Body of pancreas (tissue), 4 donors: Measurements from ENCODE around the gene FSTL1. TPM values are rescaled to one million over a fixed set of nuclear protein-coding genes. Genes with fewer than 3 reads are reported as not detected.
A peak's percentile ranks its signal among the peaks of the same experiment; 100 is the strongest.

ENCODE experiments used
- ATAC-seq: fragments of 150-250 bp; one replicate; pipeline ENCODE4 v1.9.1; 2016
- DNase-seq, 4 donors: peaks; one replicate each; pipeline ENCODE4 v3.0.0-alpha.2; 2019
- H3K27ac ChIP-seq, 4 donors: fragments of 200-600 bp; sonication (generic); 1 replicate in 3 of 4; 2 replicates in 1 of 4; pipeline versions ENCODE4 v1.5.1 to v1.6.1; 2016 to 2019; ENCODE audit warnings: mild to moderate bottlenecking in 1 of 4, mixed read lengths in 1 of 4, moderate library complexity in 1 of 4
- H3K27me3 ChIP-seq, 2 donors: fragments of 200-600 bp; sonication (generic); one replicate each; pipeline ENCODE4 v1.6.0; 2016; ENCODE audit warnings: mild to moderate bottlenecking in 1 of 2
- H3K36me3 ChIP-seq, 2 donors: fragments of 200-600 bp; sonication (generic); replicated peaks in 1 of 2; 2 replicates each; pipeline ENCODE4 v1.5.1; 2016; ENCODE audit warnings: low read depth in 2 of 2; ENCODE audit not compliant: insufficient read depth in 1 of 2
- H3K4me1 ChIP-seq: fragments of 200-600 bp; sonication (generic); one replicate; pipeline ENCODE4 v1.6.0; 2016
- H3K4me3 ChIP-seq, 2 donors: fragments of 200-600 bp; sonication (generic); 1 replicate in 1 of 2; 2 replicates in 1 of 2; pipeline ENCODE4 v1.5.1; 2016 to 2019
- H3K9me3 ChIP-seq, 3 donors: fragments of 200-600 bp; sonication (generic); 1 replicate in 2 of 3; 2 replicates in 1 of 3; pipeline ENCODE4 v1.5.1; 2016
- CTCF ChIP-seq, 7 experiments: fragments of 450-650 bp in 4 of 7; fragments of 200-600 bp in 3 of 7; sonication (generic) in 3 of 7; IDR thresholded peaks; one replicate each; pipeline ENCODE4 v1.5.1; 2016 to 2019; ENCODE audit warnings: antibody characterized with exemption in 7 of 7
- POLR2A ChIP-seq, 3 donors: fragments of 450-650 bp; IDR thresholded peaks; one replicate each; pipeline ENCODE4 v1.6.1; 2016; ENCODE audit warnings: antibody characterized with exemption in 3 of 3, mild to moderate bottlenecking in 2 of 3
- WGBS, 2 donors: methylation state at CpG; one replicate each; pipeline ENCODE4 v1.1.5; 2017; 5-methylcytosine and 5-hydroxymethylcytosine counted together
- intact Hi-C: fragments of 100-400 bp; cut with DNase I; formaldehyde crosslinking; loops from one replicate; pipeline ENCODE4 v1.15.1; 2023
- total RNA-seq, 2 donors: library from RNA; depleted of rRNA; stranded (reverse); fragments of >200 nt; gene quantifications; one replicate each; pipeline ENCODE4 v1.1.0, GENCODE V29; 2016

Gene FSTL1
- 10 to 100 TPM; 55.0 to 82.2 TPM for total RNA-seq

GRCh38 chr3:120450600-120451271 is at the start of gene FSTL1:
Gene FSTL1, minus strand, starts transcription at chr3:120450992. Its CDS starts 246 bp downstream, at chr3:120450746.
- ATAC-seq = peak; percentile 66
- Histone ChIP-seq H3K9me3 (no peaks in the 10 kb centered on the region), H3K4me3 (peak within 1 kb of the TSS; percentile 42 to 80), H3K4me1 (peaks cover 14% of the 10 kb centered on the region), H3K27me3 (no peaks in the 10 kb centered on the region), H3K27ac (peak within 1 kb of the TSS; percentile 44 to 70 (median 64)), H3K36me3 (no peaks in the 10 kb centered on the region)
- 1 to 4% methylated on average over 23 to 68 of the region's 78 CpGs for WGBS, 2 donors
- DNase-seq = peak; percentile 25 to 47 (median 36)
- intact Hi-C loops = no loop called here
- TF ChIP-seq CTCF (IDR thresholded peaks at IDR 0.05) (no peak), POLR2A (IDR thresholded peaks at IDR 0.05) (peak; percentile 16 to 50 (median 34))

GRCh38 chr3:120498556-120499346 is 48.0 kb upstream of the FSTL1 start:
- ATAC-seq (peak; percentile 66), DNase-seq (peak in 2 of 4 donors; percentile 18 to 38)
- H3K27me3 ChIP-seq = no peaks in the 10 kb centered on the region
- H3K9me3 ChIP-seq = no peaks in the 10 kb centered on the region
- 71 to 72% methylated on average over 2 of the region's 2 CpGs for WGBS, 2 donors
- no peaks in the 10 kb centered on the region for H3K4me1 ChIP-seq
- H3K4me3 ChIP-seq = no peak overlapping the region
- TF ChIP-seq POLR2A (IDR thresholded peaks at IDR 0.05) = no peak
- TF ChIP-seq CTCF (IDR thresholded peaks at IDR 0.05) = no peak
- H3K27ac ChIP-seq = no peak overlapping the region
- intact Hi-C loops = no loop called here
- no peaks in the 10 kb centered on the region for H3K36me3 ChIP-seq

GRCh38 chr3:120497818-120498217 is 47.0 kb upstream of the FSTL1 start:
- H3K36me3 ChIP-seq = no peaks in the 10 kb centered on the region
- H3K9me3 ChIP-seq = no peaks in the 10 kb centered on the region
- no peak overlapping the region for H3K27ac ChIP-seq
- intact Hi-C loops = no loop called here
- no peak overlapping the region for H3K4me3 ChIP-seq
- TF ChIP-seq POLR2A (IDR thresholded peaks at IDR 0.05) (no peak), CTCF (IDR thresholded peaks at IDR 0.05) (no peak)
- ATAC-seq (no peak), DNase-seq (no peak)
- no peaks in the 10 kb centered on the region for H3K4me1 ChIP-seq
- 62 to 81% methylated on average over 2 of the region's 2 CpGs for WGBS, 2 donors
- no peaks in the 10 kb centered on the region for H3K27me3 ChIP-seq

- Histone ChIP-seq H3K27ac (no peak overlapping the region), H3K9me3 (no peaks in the 10 kb centered on the region), H3K4me3 (no peak overlapping the region), H3K27me3 (no peaks in the 10 kb centered on the region), H3K36me3 (no peaks in the 10 kb centered on the region), H3K4me1 (no peaks in the 10 kb centered on the region)
- ATAC-seq = no peak
- intact Hi-C loops = no loop called here
- TF ChIP-seq POLR2A (IDR thresholded peaks at IDR 0.05) (no peak), CTCF (IDR thresholded peaks at IDR 0.05) (no peak)
- no peak for DNase-seq
- WGBS, 2 donors = 53 to 68% methylated on average over 3 of the region's 3 CpGs
Measured at GRCh38 chr3:120497336-120497735, 46.5 kb upstream of the FSTL1 start.
